Colonic mucosa (tissue), 4 donors: ENCODE results near the gene ATP10A. TPM values are rescaled to one million over a fixed set of nuclear protein-coding genes. Genes with fewer than 3 reads are reported as not detected.

Experiments
- DNase-seq: peaks from one replicate; pipeline ENCODE4 v3.0.0-alpha.2; 2020
- H3K27ac ChIP-seq: fragments of 200-600 bp; one replicate; pipeline ENCODE4 v1.8.0; 2021
- H3K27me3 ChIP-seq: fragments of 200-600 bp; one replicate; pipeline ENCODE4 v1.8.0; 2021
- H3K36me3 ChIP-seq: fragments of 200-600 bp; one replicate; pipeline ENCODE4 v1.8.0; 2021
- H3K4me1 ChIP-seq: fragments of 200-600 bp; one replicate; pipeline ENCODE4 v1.8.0; 2021; ENCODE audit warnings: mild to moderate bottlenecking
- H3K4me3 ChIP-seq: fragments of 200-600 bp; one replicate; pipeline ENCODE4 v1.8.0; 2021
- H3K9ac ChIP-seq, 2 donors: one replicate each; pipeline ENCODE4 v1.7.0; 2013; ENCODE audit warnings: control low read depth in 2 of 2, low read depth in 2 of 2, low read length in 2 of 2
- H3K9me3 ChIP-seq: fragments of 200-600 bp; one replicate; pipeline ENCODE4 v1.8.0; 2021
- intact Hi-C: fragments of 100-400 bp; cut with DNase I; formaldehyde crosslinking; loops from one replicate; pipeline ENCODE4 v1.14.1; 2022
- total RNA-seq, 2 donors: library from RNA; stranded (reverse); fragmentation: NEBNext Ultra II Directional in 1 of 2; extraction: Animal tissue kit (Norgen Biotek cat#: 25700) in 1 of 2; gene quantifications; one replicate each; pipeline ENCODE4 v1.2.1, GENCODE V29; 2021
- TF ChIP-seq, protein P1 (sequence below): fragments of 200-600 bp; IDR thresholded peaks from one replicate; pipeline ENCODE4 v1.8.0; 2022; ENCODE audit warnings: antibody characterized with exemption, mild to moderate bottlenecking
- donor health status: healthy.
- donor health status: DM: no; HTN: no; CAD: no.
- donor health status: DM: no; HTN: no; CAD: no.

The ATP10A gene
- total RNA-seq, 2 donors from 2014 or later, result 0.89 to 1.0 TPM

DNA sequence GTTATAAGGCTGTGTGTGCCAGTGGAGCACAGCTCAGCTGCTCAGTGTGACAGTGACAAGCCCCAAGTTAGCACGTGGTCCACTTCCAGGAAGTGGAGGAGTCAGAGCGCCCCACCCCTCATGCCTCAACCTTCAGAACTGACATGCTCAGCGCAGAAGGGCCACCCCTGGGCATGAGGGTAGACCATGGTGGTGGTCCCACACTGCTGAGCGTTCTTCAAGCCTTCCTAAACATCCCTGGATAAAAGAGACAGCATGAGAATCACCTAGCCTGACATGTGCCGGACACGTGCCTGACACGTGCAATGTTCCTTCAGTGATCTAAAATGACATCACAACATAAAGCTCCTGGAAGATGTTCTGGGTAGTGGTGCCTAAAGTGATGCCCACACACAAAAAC, 16.8 kb downstream of the ATP10A start:
- peaks cover 3% of the 10 kb centered on the region for H3K4me1 ChIP-seq
- TF ChIP-seq, protein P1, sequence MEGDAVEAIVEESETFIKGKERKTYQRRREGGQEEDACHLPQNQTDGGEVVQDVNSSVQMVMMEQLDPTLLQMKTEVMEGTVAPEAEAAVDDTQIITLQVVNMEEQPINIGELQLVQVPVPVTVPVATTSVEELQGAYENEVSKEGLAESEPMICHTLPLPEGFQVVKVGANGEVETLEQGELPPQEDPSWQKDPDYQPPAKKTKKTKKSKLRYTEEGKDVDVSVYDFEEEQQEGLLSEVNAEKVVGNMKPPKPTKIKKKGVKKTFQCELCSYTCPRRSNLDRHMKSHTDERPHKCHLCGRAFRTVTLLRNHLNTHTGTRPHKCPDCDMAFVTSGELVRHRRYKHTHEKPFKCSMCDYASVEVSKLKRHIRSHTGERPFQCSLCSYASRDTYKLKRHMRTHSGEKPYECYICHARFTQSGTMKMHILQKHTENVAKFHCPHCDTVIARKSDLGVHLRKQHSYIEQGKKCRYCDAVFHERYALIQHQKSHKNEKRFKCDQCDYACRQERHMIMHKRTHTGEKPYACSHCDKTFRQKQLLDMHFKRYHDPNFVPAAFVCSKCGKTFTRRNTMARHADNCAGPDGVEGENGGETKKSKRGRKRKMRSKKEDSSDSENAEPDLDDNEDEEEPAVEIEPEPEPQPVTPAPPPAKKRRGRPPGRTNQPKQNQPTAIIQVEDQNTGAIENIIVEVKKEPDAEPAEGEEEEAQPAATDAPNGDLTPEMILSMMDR, result no peak
- no peak overlapping the region for H3K27ac ChIP-seq
- no peaks in the 10 kb centered on the region for H3K9me3 ChIP-seq
- no peak for DNase-seq
- no peaks in the 10 kb centered on the region for H3K36me3 ChIP-seq
- no peak overlapping the region for H3K9ac ChIP-seq
- no peak overlapping the region for H3K4me3 ChIP-seq
- no peaks in the 10 kb centered on the region for H3K27me3 ChIP-seq
- intact Hi-C loops, result no loop called here

- Histone ChIP-seq H3K36me3 (no peaks in the 10 kb centered on the region), H3K4me3 (no peak overlapping the region), H3K27me3 (no peaks in the 10 kb centered on the region), H3K4me1 (peaks cover 3% of the 10 kb centered on the region), H3K9ac (no peak overlapping the region), H3K27ac (no peak overlapping the region), H3K9me3 (no peaks in the 10 kb centered on the region)
- TF ChIP-seq, protein P1, result no peak
- intact Hi-C loops, result no loop called here
- no peak for DNase-seq
Observed at GRCh38 chr15:25844981-25845680, 18.0 kb downstream of the ATP10A start.

DNA sequence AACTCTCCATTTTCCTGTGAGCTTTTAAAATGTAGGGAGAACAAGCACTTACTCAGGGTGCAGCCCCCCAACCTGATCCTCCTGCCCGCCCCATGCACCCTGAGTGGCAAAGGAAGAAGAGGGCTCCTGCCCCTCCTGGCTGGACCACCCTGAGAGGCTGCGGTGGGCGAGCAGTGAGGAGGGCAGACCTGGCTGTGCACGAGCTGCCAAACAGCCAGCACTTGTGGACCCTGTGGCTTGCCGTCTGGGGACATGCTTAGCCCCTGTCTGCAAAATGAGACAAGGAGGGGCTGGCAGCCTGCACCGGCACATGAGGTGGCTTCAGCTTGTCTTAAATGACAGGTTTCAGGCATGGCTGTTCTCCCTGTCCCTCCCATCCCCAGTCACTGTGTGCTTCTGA, 18.6 kb downstream of the ATP10A start:
- no peak overlapping the region for H3K9ac ChIP-seq
- DNase-seq, result no peak
- TF ChIP-seq, protein P1, result no peak
- intact Hi-C loops, result no loop called here
- no peaks in the 10 kb centered on the region for H3K36me3 ChIP-seq
- H3K9me3 ChIP-seq, result no peaks in the 10 kb centered on the region
- no peak overlapping the region for H3K4me3 ChIP-seq
- H3K27me3 ChIP-seq, result no peaks in the 10 kb centered on the region
- H3K4me1 ChIP-seq, result peaks cover under 1% of the 10 kb centered on the region
- H3K27ac ChIP-seq, result no peak overlapping the region

- no peak overlapping the region for H3K9ac ChIP-seq
- DNase-seq, result no peak
- H3K27me3 ChIP-seq, result no peaks in the 10 kb centered on the region
- no peak overlapping the region for H3K27ac ChIP-seq
- TF ChIP-seq, protein P1, result no peak
- no peak overlapping the region for H3K4me3 ChIP-seq
- no peaks in the 10 kb centered on the region for H3K9me3 ChIP-seq
- intact Hi-C loops, result no loop called here
- H3K4me1 ChIP-seq, result no peaks in the 10 kb centered on the region
- no peaks in the 10 kb centered on the region for H3K36me3 ChIP-seq
Observed at GRCh38 chr15:25844076-25844475, 19.1 kb downstream of the ATP10A start.

GRCh38 chr15:25839638-25840156, 23.4 kb downstream of the ATP10A start:
- no peaks in the 10 kb centered on the region for H3K4me1 ChIP-seq
- H3K9ac ChIP-seq, result no peak overlapping the region
- H3K27ac ChIP-seq, result no peak overlapping the region
- H3K9me3 ChIP-seq, result no peaks in the 10 kb centered on the region
- no peaks in the 10 kb centered on the region for H3K36me3 ChIP-seq
- DNase-seq, result no peak
- no peaks in the 10 kb centered on the region for H3K27me3 ChIP-seq
- no peak overlapping the region for H3K4me3 ChIP-seq
- intact Hi-C loops, result no loop called here
- TF ChIP-seq, protein P1, result no peak
